ENCODE data around the gene ANO6. TPM values are rescaled to one million over a fixed set of nuclear protein-coding genes. Genes with fewer than 3 reads are reported as not detected.

The ANO6 gene
- total RNA-seq, 4 donors from 2014 or later: 139 to 167 (median 155) TPM

DNA sequence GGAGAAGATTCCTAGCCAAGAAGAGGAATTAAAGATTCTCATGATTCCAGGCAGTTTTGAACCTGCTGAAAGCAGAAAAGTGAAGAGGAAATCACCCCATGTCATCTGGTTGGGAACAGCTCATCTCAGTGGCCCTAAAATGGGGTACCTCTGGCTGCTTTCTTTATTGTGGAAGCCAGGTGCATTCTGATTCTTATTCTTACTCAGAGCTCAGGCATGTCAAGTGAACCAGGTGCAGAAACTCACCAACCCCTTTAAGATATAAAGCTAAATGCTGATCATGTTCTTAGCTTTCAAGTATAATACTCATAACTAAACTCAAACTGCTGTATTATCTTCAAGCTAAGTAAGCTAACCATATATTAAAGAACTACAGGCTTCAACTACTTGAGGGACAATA is 259.7 kb downstream of the ANO6 start:
- TF ChIP-seq, protein P1, sequence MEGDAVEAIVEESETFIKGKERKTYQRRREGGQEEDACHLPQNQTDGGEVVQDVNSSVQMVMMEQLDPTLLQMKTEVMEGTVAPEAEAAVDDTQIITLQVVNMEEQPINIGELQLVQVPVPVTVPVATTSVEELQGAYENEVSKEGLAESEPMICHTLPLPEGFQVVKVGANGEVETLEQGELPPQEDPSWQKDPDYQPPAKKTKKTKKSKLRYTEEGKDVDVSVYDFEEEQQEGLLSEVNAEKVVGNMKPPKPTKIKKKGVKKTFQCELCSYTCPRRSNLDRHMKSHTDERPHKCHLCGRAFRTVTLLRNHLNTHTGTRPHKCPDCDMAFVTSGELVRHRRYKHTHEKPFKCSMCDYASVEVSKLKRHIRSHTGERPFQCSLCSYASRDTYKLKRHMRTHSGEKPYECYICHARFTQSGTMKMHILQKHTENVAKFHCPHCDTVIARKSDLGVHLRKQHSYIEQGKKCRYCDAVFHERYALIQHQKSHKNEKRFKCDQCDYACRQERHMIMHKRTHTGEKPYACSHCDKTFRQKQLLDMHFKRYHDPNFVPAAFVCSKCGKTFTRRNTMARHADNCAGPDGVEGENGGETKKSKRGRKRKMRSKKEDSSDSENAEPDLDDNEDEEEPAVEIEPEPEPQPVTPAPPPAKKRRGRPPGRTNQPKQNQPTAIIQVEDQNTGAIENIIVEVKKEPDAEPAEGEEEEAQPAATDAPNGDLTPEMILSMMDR (IDR thresholded peaks at IDR 0.05; ENCODE audit: low read depth): no peak

DNA sequence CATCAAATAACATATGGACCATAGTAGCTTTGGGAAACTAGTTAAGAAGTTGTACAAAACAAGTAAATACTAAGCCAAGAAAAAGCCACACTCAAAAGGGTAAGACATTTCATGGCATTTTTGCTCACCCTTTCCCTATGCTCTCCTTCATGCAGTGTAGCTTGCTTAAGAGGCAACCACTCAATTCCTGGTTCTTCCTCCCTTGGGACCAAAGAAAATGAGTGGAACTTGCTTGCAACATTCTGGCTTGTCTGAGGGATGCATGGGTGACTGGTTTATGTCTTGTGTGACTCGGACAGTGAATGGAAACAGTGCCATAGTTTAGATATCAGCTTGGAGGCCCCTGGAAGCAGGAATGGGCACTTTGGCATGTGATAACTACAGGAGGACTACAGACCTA is 261.6 kb downstream of the ANO6 start:
- TF ChIP-seq, protein P1 (IDR thresholded peaks at IDR 0.05; ENCODE audit: low read depth): no peak

DNA sequence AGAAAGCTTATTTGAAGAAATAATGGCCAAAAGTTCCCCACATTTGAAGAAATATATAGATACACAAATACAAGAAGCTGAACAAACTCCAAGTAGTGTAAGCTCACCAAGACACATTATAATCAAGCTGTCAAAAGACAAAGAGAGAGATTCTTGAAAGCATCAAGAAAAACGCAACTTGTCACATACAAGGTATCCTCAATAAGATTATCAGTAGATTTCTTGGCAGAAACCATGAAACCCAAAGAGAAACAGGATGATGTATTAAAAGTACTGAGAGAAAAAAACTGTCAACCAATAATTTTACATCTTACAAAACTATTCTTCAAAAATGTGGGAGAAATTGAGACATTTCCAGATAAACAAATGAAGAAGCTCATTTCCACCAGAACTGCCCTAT is 263.0 kb downstream of the ANO6 start:
- TF ChIP-seq, protein P1 (IDR thresholded peaks at IDR 0.05; ENCODE audit: low read depth): no peak

DNA sequence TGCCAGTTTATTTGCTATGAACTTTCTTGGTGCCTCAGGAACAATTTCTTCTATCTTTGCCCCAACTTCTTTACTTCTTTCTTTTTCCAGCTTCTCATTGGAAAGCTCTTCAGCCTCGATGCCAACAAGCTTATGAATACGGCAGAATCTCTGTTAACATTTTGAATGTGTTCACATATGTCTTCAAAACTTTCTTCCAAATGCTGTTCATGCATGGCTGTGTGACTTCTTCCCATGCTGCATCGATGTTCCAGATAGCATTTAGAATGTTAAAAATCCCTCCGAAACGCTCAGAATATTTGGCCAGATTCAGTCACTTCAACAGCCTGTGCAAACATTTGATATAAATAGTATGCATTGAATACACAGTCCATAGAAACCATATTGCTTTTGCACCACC is 265.9 kb downstream of the ANO6 start:
- TF ChIP-seq, protein P1 (IDR thresholded peaks at IDR 0.05; ENCODE audit: low read depth): no peak

DNA sequence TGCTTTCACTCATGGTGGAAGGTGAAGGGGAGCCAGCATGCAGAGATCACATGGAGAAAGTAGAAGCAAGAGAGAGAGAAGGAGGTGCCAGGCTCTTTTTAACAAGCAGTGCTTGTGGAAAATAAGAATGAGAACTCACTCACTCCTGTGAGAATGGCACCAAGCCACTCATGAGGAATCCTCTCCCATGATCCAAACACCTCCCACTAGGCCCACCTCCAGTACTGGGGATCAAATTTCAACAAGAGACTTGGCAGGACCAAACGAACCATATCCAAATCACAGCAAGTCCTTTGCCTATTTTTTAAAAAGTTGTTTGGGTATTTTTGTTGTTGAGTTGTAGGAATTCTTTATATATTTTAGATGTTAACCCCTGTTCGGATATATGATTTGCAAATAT is 267.7 kb downstream of the ANO6 start:
- TF ChIP-seq, protein P1 (IDR thresholded peaks at IDR 0.05; ENCODE audit: low read depth): no peak

Small RNA genes within 50 kb of the gene (small RNA-seq; reads per million reads assigned to genes)
- not detected for gene AC009248.2

Other genes with a start within 250 kb of the ANO6 start
- gene DBX2, start 165.0 kb upstream of the ANO6 start, total RNA-seq: under 1 TPM in 1 of 4 donors, not detected in 3; 0.66 TPM

Data from subcutaneous adipose tissue (tissue), 4 donors.